Mesenteric fat pad (tissue), 1 donor: ENCODE measurements around the gene TGIF1. TPM values are rescaled to one million over a fixed set of nuclear protein-coding genes. Genes with fewer than 3 reads are reported as not detected.

Source experiments
- DNase-seq: peaks from one replicate; pipeline ENCODE4 v3.0.0-alpha.2; 2020; ENCODE audit warnings: low spot score
- total RNA-seq: library from RNA; stranded (reverse); fragmentation: NEBNext Ultra II Directional; extraction: Animal tissue kit (Norgen Biotek cat#: 25700); gene quantifications from one replicate; pipeline ENCODE4 v1.2.1, GENCODE V29; 2021
- donor health status: DM: yes; HTN: yes; CAD: no.

Gene TGIF1
- total RNA-seq, 1 donor from 2014 or later = 59.3 TPM

- no peak for DNase-seq
Measured at GRCh38 chr18:3479978-3480509, 30.1 kb downstream of the TGIF1 start.

- no peak for DNase-seq
Measured at GRCh38 chr18:3480827-3481573, 31.0 kb downstream of the TGIF1 start.

GRCh38 chr18:3481696-3482210 lies 31.8 kb downstream of the TGIF1 start:
- no peak for DNase-seq

- no peak for DNase-seq
Measured at GRCh38 chr18:3482258-3482657, 32.3 kb downstream of the TGIF1 start.

GRCh38 chr18:3485153-3486149 lies 35.5 kb downstream of the TGIF1 start:
- DNase-seq = no peak

- DNase-seq = no peak
Measured at GRCh38 chr18:3486512-3486911, 36.5 kb downstream of the TGIF1 start.

- DNase-seq = no peak
Measured at GRCh38 chr18:3489462-3489861, 39.5 kb downstream of the TGIF1 start.

- no peak for DNase-seq
Measured at GRCh38 chr18:3491981-3492555, 42.1 kb downstream of the TGIF1 start.

GRCh38 chr18:3492721-3493120 lies 42.7 kb downstream of the TGIF1 start:
- DNase-seq = no peak

GRCh38 chr18:3493501-3494244 lies 43.7 kb downstream of the TGIF1 start:
- DNase-seq = no peak

- DNase-seq = no peak
Measured at GRCh38 chr18:3494245-3494526, 44.2 kb downstream of the TGIF1 start.

GRCh38 chr18:3494569-3494968 lies 44.6 kb downstream of the TGIF1 start:
- DNase-seq = no peak

- no peak for DNase-seq
Measured at GRCh38 chr18:3495691-3496430, 45.9 kb downstream of the TGIF1 start.

GRCh38 chr18:3498698-3499471 lies 48.9 kb downstream of the TGIF1 start:
- no peak for DNase-seq

- no peak for DNase-seq
Measured at GRCh38 chr18:3499501-3499900, 49.5 kb downstream of the TGIF1 start.

GRCh38 chr18:3500016-3500415 lies 50.0 kb downstream of the TGIF1 start:
- no peak for DNase-seq

GRCh38 chr18:3502650-3503049 lies 52.7 kb downstream of the TGIF1 start:
- no peak for DNase-seq

GRCh38 chr18:3504637-3505036 lies 54.7 kb downstream of the TGIF1 start:
- no peak for DNase-seq
